Measurements from ENCODE around the gene SORD.

DNA sequence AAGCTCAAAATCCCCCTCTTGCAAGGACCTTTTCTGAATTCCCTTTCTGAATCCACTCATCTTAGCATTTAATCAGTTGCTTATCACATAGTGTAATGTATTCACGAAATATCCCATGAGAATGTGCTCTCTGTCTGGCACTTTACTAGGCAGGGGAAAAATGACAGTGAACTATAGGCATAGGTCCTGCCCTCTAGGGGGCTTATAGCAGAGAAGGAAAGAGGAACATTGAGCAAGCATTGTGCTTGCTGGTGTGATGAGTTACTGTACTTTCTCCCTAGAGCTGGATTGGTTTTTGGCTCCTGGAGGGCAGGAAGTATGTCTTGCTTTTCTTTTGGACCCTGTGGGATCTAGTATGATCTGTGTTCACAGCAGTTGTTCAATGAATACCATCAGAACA, 64.5 kb downstream of the SORD start:
- TF ChIP-seq, protein P1, sequence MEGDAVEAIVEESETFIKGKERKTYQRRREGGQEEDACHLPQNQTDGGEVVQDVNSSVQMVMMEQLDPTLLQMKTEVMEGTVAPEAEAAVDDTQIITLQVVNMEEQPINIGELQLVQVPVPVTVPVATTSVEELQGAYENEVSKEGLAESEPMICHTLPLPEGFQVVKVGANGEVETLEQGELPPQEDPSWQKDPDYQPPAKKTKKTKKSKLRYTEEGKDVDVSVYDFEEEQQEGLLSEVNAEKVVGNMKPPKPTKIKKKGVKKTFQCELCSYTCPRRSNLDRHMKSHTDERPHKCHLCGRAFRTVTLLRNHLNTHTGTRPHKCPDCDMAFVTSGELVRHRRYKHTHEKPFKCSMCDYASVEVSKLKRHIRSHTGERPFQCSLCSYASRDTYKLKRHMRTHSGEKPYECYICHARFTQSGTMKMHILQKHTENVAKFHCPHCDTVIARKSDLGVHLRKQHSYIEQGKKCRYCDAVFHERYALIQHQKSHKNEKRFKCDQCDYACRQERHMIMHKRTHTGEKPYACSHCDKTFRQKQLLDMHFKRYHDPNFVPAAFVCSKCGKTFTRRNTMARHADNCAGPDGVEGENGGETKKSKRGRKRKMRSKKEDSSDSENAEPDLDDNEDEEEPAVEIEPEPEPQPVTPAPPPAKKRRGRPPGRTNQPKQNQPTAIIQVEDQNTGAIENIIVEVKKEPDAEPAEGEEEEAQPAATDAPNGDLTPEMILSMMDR (conservative IDR thresholded peaks at IDR 0.05) = no peak
- TF ChIP-seq ZFX (IDR thresholded peaks at IDR 0.05) = no peak
